NCI-H1436 (cell line): Measurements from ENCODE around the gene ARL5A.

Source experiments
- DNase-seq: peaks from one replicate; lab custom pipeline; 2025; lab: John Stamatoyannopoulos, UW

The ARL5A gene

GRCh38 chr2:151840216-151841046, 12.2 kb upstream of the ARL5A start:
- DNase-seq: peak; percentile 43

DNA sequence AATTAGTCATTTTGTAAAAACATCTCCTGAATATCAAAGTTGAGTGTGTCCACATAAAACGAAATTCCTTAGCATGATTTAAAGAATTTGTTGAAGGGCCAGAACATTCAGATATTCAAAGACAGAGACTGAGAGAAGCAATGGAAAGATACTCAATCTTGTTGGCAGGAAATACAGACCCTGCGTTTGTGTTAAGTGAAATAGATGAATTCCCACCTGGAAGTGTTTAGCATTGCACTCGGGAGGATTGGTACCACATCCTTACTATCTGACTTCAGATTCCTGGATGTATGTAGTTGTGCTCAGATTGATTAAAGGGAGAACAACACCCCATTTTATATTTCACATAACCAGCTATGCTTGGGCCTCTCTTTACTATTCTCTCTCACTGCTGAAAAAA, 9.7 kb upstream of the ARL5A start:
- DNase-seq: no peak

GRCh38 chr2:151833984-151834383, 5.8 kb upstream of the ARL5A start:
- DNase-seq: no peak

- no peak for DNase-seq
Measured at GRCh38 chr2:151830961-151831360, 2.7 kb upstream of the ARL5A start.

DNA sequence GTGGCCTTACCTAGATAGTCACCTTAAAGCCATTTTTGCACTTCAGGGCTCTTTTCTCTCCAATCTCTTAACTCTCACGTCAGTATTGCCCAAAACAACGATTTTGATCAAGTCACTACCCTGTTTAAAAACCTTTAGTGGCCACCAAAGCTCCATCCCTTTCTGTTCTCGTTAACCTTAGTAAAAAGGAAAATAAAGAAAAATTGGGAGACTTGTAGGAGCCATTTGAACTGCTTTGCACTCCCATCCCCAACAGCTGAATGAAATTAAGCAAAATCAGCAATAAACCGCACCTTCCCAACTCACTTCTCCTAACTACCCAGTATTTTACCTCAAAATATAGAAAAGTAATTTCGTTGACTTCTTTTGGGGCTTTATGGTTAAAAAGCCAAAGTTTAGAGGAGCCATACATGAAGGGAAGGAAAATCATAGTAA, 686 bp upstream of the ARL5A start:
- DNase-seq: no peak

GRCh38 chr2:151827564-151828142, 568 bp downstream of the ARL5A start:
- no peak for DNase-seq

- DNase-seq: no peak
Measured at GRCh38 chr2:151826737-151827157, 1.5 kb downstream of the ARL5A start.

DNA sequence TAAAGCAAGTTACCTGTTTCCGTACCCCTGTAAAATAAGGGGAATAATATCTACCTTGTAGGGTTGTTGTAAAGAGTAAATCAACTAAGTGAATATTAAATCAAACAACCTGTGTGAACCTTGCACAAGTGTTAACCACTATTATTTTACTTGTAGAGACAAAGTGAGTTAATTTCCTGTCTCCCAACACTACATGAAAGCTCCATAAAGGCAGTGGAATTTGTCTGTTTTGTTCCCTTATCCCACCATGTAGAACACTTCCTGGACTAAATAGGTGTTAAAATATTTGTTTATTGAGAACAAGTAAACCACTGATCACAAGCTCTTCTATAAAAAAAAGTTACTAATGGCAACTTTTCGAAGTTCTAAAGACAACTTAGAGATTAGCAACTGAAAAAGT, 3.3 kb downstream of the ARL5A start:
- DNase-seq: no peak

DNA sequence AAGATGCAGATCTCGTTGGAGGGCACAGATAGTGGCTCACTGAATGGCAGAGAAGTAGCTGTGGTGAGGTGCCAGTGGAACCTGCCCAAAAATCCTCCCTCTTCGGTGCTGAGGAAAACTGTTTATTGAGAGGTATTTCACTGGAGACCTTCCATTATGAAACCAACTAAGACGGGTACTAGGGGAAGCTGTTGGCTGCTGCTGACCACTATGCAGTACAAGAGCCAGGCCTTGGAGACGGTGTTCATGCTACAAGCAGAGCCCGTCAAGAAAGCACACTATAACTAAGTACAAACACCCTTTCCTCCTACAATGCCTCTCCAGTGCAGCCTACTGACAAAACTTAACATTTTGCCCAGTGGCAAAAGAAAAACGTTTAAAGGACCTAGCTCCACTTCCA, 4.6 kb downstream of the ARL5A start:
- DNase-seq: no peak

DNA sequence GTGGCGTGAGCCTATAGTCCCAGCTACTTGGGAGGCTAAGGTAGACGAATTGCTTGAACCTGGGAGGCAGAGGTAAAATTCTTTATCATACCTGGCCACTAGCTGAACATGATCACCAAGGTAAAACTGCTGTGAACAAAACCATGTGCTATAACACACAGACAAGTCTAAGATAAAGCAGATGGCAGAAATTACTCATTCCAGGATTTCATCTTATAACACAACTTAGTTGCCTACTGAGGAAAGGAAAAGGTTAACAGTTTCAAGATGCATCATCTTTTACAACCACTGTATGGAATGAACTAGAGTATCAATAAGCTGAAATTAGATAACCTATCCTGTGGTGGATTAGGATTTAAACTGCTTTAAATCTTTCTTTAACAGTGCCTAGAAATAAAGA, 8.3 kb downstream of the ARL5A start:
- DNase-seq: no peak

DNA sequence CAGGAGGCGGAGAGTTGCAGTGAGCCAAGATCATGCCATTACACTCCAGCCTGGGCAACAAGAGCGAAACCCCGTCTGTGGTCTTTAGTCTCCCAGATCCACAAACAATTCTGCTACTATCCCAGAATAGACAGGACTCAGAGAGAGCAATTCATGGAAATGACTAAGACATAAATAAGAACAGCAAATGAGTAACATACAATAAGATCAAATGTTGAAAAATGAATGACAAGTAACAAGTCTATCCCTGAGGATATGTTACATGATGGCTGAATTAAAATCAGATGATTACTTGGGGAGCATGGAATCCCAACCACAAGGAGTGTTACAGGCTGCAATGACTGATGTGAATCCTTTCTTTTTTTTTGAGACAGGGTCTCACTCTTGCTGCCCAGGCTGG, 10.3 kb downstream of the ARL5A start:
- no peak for DNase-seq

DNA sequence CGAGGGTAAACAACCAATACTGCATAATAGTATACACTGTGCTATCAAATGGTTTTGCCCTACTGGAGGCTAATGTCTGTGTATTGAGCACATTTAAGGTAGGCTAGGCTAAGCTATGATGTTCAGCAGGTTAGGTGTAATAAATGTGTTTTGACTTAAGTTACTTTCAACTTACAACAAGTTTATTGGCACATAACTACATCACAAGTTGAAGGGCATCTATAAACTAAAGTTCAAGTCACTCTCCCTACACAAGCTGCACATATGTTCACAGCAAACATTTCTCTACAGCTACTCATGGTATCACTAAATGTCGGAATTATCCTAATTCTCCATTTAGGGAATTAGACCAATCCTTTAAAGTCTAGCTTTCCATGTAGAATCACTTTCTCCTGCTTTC, 11.4 kb downstream of the ARL5A start:
- DNase-seq: no peak

DNA sequence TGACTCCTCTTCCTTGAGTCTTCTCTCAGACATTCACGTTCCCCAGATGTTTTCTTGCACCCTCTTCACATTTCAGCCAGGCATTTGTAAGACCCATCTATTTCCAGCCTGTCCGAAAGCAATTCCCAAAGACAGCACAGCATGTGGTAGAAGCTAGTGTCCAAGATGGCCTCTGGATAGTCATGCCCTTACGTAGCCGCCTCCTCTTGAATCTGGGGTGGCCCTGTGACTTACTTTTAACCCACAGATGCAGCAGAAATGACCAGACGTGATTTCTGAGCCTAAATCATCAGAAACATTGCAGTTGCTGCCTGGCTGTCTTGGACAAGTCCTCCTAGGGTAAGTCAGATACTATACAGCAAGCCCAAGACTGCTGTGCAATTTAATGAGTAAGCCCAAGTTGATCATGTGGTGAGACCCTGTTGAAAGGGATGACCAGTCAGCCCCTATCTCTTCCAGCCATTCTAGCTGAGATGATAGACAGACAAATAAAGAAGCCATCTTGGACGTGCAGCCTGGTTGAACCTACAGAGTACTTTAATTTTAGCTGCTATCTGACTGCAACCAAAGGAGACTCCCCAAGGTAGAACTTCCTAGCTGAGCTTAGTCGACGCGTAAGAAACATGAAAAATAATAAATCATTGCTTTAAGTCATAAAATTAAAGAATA, 12.3 kb downstream of the ARL5A start:
- DNase-seq: no peak

GRCh38 chr2:151810489-151810888, 17.7 kb downstream of the ARL5A start:
- no peak for DNase-seq

- DNase-seq: no peak
Measured at GRCh38 chr2:151809073-151809383, 19.2 kb downstream of the ARL5A start.

DNA sequence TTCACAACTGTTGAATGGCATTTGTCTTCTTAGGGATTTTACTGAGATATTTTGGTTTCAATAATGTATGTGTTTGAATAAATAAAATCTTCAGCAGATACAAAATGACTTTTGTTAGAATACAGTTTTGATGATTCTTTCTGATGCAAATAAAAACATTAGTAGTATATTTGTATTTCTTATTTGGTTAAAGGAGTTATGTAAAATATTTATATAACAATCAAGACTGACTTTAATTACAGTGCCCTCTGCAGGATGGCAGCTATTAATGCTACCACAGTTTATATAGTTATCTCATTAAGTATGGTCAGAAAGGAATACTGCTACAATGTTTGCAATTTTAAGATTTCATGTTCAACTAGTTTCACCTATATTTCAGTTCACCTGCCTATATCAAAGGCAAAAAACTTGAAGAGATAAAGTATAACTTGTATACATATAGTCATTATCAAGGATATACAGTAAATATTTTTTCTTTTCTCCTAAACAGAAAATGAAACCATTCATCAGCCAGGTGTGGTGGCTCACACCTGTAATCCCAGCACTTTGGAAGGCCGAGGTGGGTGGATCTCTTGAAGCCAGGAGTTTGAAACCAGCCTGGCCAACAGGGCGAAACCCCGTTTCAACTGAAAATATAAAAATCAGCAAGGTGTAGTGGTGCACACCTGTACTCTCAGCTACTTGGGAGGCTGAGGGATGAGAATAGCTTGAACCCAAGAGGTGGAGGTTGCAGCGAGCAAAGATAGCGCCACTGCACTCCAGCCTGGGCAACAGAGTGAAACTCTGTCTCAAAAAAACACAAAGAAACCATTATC, 19.8 kb downstream of the ARL5A start:
- peak; percentile 6 for DNase-seq

DNA sequence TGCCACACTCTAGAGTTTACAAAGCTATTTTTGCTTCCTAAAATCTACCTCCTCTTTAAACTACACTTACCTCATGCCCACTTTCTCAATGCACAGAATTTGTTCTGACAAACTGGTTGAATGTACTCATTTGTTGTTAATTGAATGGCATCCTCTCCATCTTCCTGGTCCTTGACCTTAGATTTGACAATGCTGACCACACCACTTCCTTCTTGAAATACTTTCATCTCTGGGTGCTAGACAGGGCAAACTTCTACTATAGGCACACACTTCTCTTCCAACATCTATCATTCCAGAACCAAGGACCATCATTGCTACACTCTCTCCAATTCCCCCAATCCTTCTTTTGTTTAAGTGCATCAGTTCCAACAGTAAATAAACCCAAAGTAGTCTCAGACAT, 22.3 kb downstream of the ARL5A start:
- no peak for DNase-seq

DNA sequence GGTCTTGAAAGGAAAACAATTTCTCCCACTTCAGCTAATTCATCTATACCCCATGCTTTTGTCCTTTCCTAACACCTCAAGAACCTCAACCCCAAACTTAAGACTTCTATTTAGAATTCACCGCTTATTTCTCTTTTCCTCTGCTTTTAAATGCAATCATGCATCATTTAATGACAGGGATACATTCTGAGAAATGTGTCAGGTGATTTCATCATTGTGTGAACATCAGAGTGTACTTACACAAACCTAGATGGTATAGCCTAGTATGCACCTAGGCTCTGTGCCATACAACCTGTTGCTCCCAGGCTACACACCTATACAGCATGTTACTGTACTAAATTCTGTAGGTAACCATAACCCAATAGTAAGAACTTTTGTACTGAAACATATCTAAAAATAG, 22.9 kb downstream of the ARL5A start:
- DNase-seq: no peak

- no peak for DNase-seq
Measured at GRCh38 chr2:151803811-151804210, 24.4 kb downstream of the ARL5A start.

- no peak for DNase-seq
Measured at GRCh38 chr2:151802315-151802714, 25.9 kb downstream of the ARL5A start.

- DNase-seq: no peak
Measured at GRCh38 chr2:151799886-151800292, 28.3 kb downstream of the ARL5A start.

DNA sequence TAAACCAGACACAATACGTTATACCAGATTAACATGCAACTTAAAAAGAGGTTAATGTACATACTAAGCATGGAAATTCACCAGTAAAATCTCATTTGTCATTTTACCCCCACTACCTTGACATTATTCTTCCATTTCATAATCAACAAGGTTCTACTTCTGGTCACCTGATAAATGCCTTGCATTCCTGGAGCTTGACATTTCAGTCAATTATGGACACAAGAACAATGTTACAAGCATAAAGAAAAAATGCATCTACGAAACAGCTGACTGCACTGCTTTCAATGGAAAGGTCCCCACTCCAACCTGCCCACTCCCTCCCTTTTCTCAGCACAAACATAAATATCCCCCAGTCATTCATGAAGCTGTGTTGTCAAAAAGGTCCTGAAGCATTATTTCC, 31.4 kb downstream of the ARL5A start:
- no peak for DNase-seq
